SK-N-SH treated with all-trans-retinoic acid at 6 μM for 48 hours (cell line): Measurements from ENCODE around the gene CPVL.

Source experiments
- ATAC-seq: fragments of 200-7000 bp; cut with Tn5 transposase; 3 replicates; pipeline ENCODE4 v1.9.1; 2020; ENCODE audit warnings: mild to moderate bottlenecking, moderate library complexity
- ARNTL ChIP-seq: fragments of 450-650 bp; formaldehyde crosslinking; IDR thresholded peaks from 2 replicates; pipeline ENCODE4 v1.5.0; 2020; ENCODE audit warnings: low read depth, mild to moderate bottlenecking, moderate library complexity, borderline replicate concordance
- CREB5 ChIP-seq: fragments of 250-450 bp; sonication (Bioruptor Pico); IDR thresholded peaks from 2 replicates; pipeline ENCODE4 v1.5.1; 2020; ENCODE audit warnings: low read depth, mild to moderate bottlenecking, moderate library complexity
- CSDC2 ChIP-seq: fragments of 250-450 bp; sonication (Bioruptor Pico); IDR thresholded peaks from 2 replicates; pipeline ENCODE4 v1.5.0; 2020; ENCODE audit warnings: mild to moderate bottlenecking, moderate library complexity
- GLIS3 ChIP-seq: fragments of 250-450 bp; sonication (Bioruptor Pico); IDR thresholded peaks from 2 replicates; pipeline ENCODE4 v1.5.0; 2020; ENCODE audit warnings: mild to moderate bottlenecking, moderate library complexity
- ISL1 ChIP-seq: fragments of 250-450 bp; sonication (Bioruptor Pico); IDR thresholded peaks from 2 replicates; pipeline ENCODE4 v2.1.2; 2022; ENCODE audit warnings: mild to moderate bottlenecking, moderate library complexity
- OSR1 ChIP-seq: fragments of 250-450 bp; sonication (Bioruptor Pico); IDR thresholded peaks from 2 replicates; pipeline ENCODE4 v1.8.0; 2022; ENCODE audit warnings: moderate library complexity, mild to moderate bottlenecking, inconsistent platforms
- POU6F1 ChIP-seq: fragments of 250-450 bp; sonication (Bioruptor Pico); IDR thresholded peaks from 2 replicates; pipeline ENCODE4 v1.8.0; 2021; ENCODE audit warnings: low read depth, mild to moderate bottlenecking, moderate library complexity, borderline replicate concordance
- PPARA ChIP-seq: fragments of 250-450 bp; sonication (Bioruptor Pico); IDR thresholded peaks from 2 replicates; pipeline ENCODE4 v1.5.0; 2020; ENCODE audit warnings: mild to moderate bottlenecking, borderline replicate concordance
- RARB ChIP-seq: fragments of 250-450 bp; sonication (Bioruptor Pico); IDR thresholded peaks from 2 replicates; pipeline ENCODE4 v1.8.0; 2021; ENCODE audit warnings: mild to moderate bottlenecking, moderate library complexity
- SNAI2 ChIP-seq: fragments of 250-450 bp; sonication (Bioruptor Pico); IDR thresholded peaks from 2 replicates; pipeline ENCODE4 v1.5.0; 2020; ENCODE audit warnings: mild to moderate bottlenecking, moderate library complexity
- TCF4 ChIP-seq: fragments of 250-450 bp; sonication (Bioruptor Pico); IDR thresholded peaks from 2 replicates; pipeline ENCODE4 v1.8.0; 2021; ENCODE audit warnings: mild to moderate bottlenecking, moderate library complexity, borderline replicate concordance
- TOX ChIP-seq: fragments of 250-450 bp; sonication (Bioruptor Pico); IDR thresholded peaks from 2 replicates; pipeline ENCODE4 v1.8.0; 2021; ENCODE audit warnings: mild to moderate bottlenecking, moderate library complexity, borderline replicate concordance
- ZC3H10 ChIP-seq: fragments of 250-450 bp; sonication (Bioruptor Pico); IDR thresholded peaks from 2 replicates; pipeline ENCODE4 v1.5.1; 2021; ENCODE audit warnings: mild to moderate bottlenecking, moderate library complexity
- ZFP3 ChIP-seq: fragments of 250-450 bp; sonication (Bioruptor Pico); IDR thresholded peaks from 2 replicates; pipeline ENCODE4 v1.5.0; 2020; ENCODE audit warnings: mild to moderate bottlenecking, moderate library complexity
- ZFP30 ChIP-seq: fragments of 450-650 bp; formaldehyde crosslinking; IDR thresholded peaks from 2 replicates; pipeline ENCODE4 v1.5.0; 2022; ENCODE audit warnings: mild to moderate bottlenecking, moderate library complexity
- ZNF565 ChIP-seq: fragments of 450-650 bp; formaldehyde crosslinking; conservative IDR thresholded peaks from 2 replicates; pipeline ENCODE4 v1.5.0; 2020; ENCODE audit warnings: low read depth, mild to moderate bottlenecking, moderate library complexity
- ZNF70 ChIP-seq: fragments of 450-650 bp; formaldehyde crosslinking; IDR thresholded peaks from 2 replicates; pipeline ENCODE4 v1.5.0; 2020; ENCODE audit warnings: mild to moderate bottlenecking, moderate library complexity
- ZNF8 ChIP-seq: fragments of 450-650 bp; formaldehyde crosslinking; IDR thresholded peaks from 2 replicates; pipeline ENCODE4 v1.5.0; 2020; ENCODE audit warnings: mild to moderate bottlenecking, moderate library complexity
- TF ChIP-seq, protein P1 (sequence below): fragments of 250-450 bp; sonication (Bioruptor Pico); IDR thresholded peaks from 2 replicates; pipeline ENCODE4 v1.5.0; 2020; ENCODE audit warnings: mild to moderate bottlenecking, moderate library complexity
- TF ChIP-seq, protein P2 (sequence below): fragments of 250-450 bp; sonication (Bioruptor Pico); IDR thresholded peaks from 2 replicates; pipeline ENCODE4 v1.5.1; 2021; ENCODE audit warnings: mild to moderate bottlenecking, moderate library complexity
- TF ChIP-seq, protein P3 (sequence below): fragments of 250-450 bp; sonication (Bioruptor Pico); IDR thresholded peaks from 2 replicates; pipeline ENCODE4 v1.8.0; 2020; ENCODE audit warnings: mild to moderate bottlenecking, moderate library complexity, borderline replicate concordance

Gene CPVL

DNA sequence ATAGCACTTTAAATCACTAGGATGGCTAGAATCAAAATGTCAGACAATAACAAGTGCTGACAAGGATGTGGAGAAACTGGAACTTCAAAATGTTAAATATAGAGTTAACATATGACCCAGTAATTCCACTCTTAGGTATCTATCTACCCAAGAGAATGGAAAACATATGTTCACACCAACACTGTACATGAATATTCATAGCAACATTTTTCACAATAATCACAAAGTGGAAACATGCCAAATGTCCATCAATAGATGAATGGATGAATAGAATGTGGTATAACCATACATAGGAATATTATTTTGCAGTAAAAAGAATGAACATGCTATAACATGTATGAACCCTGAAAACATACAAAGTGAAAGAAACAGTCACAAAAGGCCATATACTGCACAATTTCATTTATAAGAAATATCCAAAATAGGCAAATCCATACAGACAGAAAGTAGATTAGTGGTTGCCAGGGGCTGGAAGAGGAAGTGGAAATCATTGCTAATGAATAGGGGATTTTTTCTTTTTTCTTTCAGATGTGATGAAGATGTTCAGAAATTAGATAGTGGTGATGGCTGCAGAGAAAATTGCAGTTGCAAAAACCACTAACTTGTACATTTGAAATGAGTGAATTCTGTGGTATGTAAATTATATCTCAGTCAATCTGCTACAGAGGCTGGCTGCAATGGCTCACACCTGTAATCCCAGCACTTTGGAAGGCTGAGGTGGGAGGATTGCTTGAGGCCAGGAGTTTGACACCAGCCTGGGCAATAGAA lies 93.0 kb downstream of the CPVL start:
- no peak for ATAC-seq
- TF ChIP-seq ZNF8 (CRISPR knock-in tag) (peak; percentile 74), ZFP30 (CRISPR knock-in tag) (no peak), TOX (CRISPR knock-in tag) (no peak)

GRCh38 chr7:29046978-29047377 lies 99.4 kb downstream of the CPVL start:
- no peak for TF ChIP-seq CREB5
- TF ChIP-seq, protein P1, sequence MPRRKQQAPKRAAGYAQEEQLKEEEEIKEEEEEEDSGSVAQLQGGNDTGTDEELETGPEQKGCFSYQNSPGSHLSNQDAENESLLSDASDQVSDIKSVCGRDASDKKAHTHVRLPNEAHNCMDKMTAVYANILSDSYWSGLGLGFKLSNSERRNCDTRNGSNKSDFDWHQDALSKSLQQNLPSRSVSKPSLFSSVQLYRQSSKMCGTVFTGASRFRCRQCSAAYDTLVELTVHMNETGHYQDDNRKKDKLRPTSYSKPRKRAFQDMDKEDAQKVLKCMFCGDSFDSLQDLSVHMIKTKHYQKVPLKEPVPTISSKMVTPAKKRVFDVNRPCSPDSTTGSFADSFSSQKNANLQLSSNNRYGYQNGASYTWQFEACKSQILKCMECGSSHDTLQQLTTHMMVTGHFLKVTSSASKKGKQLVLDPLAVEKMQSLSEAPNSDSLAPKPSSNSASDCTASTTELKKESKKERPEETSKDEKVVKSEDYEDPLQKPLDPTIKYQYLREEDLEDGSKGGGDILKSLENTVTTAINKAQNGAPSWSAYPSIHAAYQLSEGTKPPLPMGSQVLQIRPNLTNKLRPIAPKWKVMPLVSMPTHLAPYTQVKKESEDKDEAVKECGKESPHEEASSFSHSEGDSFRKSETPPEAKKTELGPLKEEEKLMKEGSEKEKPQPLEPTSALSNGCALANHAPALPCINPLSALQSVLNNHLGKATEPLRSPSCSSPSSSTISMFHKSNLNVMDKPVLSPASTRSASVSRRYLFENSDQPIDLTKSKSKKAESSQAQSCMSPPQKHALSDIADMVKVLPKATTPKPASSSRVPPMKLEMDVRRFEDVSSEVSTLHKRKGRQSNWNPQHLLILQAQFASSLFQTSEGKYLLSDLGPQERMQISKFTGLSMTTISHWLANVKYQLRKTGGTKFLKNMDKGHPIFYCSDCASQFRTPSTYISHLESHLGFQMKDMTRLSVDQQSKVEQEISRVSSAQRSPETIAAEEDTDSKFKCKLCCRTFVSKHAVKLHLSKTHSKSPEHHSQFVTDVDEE (CRISPR knock-in tag), result no peak
- no peak for TF ChIP-seq POU6F1 (CRISPR knock-in tag)
- TF ChIP-seq ZFP30 (CRISPR knock-in tag), result no peak
- no peak for TF ChIP-seq SNAI2 (CRISPR knock-in tag)
- no peak for TF ChIP-seq ZNF8 (CRISPR knock-in tag)
- TF ChIP-seq GLIS3 (CRISPR knock-in tag), result no peak
- TF ChIP-seq ARNTL (CRISPR knock-in tag), result no peak
- no peak for TF ChIP-seq ZC3H10 (CRISPR knock-in tag)
- TF ChIP-seq, all 23 proteins: peak for 0
- no peak for ATAC-seq

DNA sequence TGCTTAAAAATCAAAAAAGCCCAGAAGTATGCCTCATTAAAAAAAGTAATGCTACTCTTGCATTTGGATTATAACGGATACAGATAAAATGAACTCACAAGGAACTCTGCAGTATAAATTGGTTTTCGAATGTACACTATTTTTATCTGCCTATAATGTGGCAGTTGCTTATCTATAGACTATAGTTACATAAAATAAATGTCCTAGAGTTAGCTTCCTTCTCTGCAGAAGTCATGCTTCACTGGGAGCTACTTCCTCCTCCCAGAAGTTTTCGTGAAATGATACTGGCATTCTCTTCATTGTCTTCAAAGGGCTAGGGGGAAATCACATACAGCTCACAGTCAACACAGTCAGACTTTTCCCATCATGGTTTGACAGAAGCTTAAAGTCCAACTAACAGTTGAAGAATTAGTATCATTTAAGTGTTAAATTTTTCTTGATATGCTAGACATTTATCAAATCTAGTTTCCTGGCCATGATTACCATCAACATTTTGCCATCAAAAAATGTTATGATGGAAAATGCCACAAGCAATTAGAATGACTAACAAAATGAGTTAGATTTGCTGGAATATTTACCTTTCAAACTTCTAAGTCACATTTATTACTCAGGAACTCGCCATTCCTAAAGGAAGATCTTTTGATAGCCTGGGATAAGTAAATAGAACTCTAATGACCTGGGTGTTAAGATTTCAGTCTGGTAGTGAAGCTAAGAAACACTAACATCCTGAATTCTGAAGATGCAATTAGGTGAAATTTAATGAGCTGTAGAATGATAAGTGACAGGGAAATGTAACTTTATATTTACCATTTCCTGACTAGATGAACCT lies 100.9 kb downstream of the CPVL start:
- ATAC-seq, result no peak
- no peak for TF ChIP-seq ZNF8 (CRISPR knock-in tag)

GRCh38 chr7:29044554-29044953 lies 101.8 kb downstream of the CPVL start:
- ATAC-seq, result no peak
- TF ChIP-seq ISL1 (CRISPR knock-in tag) (no peak), ZNF8 (CRISPR knock-in tag) (no peak), TCF4 (CRISPR knock-in tag) (no peak), TOX (CRISPR knock-in tag) (no peak), PPARA (CRISPR knock-in tag) (no peak), GLIS3 (CRISPR knock-in tag) (no peak), RARB (CRISPR knock-in tag) (no peak), ZNF70 (CRISPR knock-in tag) (no peak), ZFP3 (CRISPR knock-in tag) (no peak), OSR1 (CRISPR knock-in tag) (no peak), ZNF565 (CRISPR knock-in tag) (no peak), ZC3H10 (CRISPR knock-in tag) (no peak), SNAI2 (CRISPR knock-in tag) (no peak), CSDC2 (CRISPR knock-in tag) (no peak), ARNTL (CRISPR knock-in tag) (no peak)
- TF ChIP-seq, protein P2, sequence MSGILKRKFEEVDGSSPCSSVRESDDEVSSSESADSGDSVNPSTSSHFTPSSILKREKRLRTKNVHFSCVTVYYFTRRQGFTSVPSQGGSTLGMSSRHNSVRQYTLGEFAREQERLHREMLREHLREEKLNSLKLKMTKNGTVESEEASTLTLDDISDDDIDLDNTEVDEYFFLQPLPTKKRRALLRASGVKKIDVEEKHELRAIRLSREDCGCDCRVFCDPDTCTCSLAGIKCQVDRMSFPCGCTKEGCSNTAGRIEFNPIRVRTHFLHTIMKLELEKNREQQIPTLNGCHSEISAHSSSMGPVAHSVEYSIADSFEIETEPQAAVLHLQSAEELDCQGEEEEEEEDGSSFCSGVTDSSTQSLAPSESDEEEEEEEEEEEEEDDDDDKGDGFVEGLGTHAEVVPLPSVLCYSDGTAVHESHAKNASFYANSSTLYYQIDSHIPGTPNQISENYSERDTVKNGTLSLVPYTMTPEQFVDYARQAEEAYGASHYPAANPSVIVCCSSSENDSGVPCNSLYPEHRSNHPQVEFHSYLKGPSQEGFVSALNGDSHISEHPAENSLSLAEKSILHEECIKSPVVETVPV (CRISPR knock-in tag), result no peak
- TF ChIP-seq, protein P3, sequence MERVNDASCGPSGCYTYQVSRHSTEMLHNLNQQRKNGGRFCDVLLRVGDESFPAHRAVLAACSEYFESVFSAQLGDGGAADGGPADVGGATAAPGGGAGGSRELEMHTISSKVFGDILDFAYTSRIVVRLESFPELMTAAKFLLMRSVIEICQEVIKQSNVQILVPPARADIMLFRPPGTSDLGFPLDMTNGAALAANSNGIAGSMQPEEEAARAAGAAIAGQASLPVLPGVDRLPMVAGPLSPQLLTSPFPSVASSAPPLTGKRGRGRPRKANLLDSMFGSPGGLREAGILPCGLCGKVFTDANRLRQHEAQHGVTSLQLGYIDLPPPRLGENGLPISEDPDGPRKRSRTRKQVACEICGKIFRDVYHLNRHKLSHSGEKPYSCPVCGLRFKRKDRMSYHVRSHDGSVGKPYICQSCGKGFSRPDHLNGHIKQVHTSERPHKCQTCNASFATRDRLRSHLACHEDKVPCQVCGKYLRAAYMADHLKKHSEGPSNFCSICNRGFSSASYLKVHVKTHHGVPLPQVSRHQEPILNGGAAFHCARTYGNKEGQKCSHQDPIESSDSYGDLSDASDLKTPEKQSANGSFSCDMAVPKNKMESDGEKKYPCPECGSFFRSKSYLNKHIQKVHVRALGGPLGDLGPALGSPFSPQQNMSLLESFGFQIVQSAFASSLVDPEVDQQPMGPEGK (CRISPR knock-in tag), result no peak
- TF ChIP-seq, protein P1 (CRISPR knock-in tag), result no peak
